Forelimb muscle (tissue), 1 donor: ENCODE results near the gene ZNF644. TPM values are rescaled to one million over a fixed set of nuclear protein-coding genes. Genes with fewer than 3 reads are reported as not detected.
"Not testable (repeated sequence)": the region's sequence is repeated elsewhere in the genome, so short reads cannot be mapped to it uniquely, and the experiment has no call there.

Experiments
- DNase-seq: peaks from one replicate; pipeline ENCODE4 v3.0.0-alpha.2; 2013; ENCODE audit warnings: low read depth
- polyA plus RNA-seq: library from polyadenylated mRNA; unstranded; fragments of 120-200 nt; gene quantifications from one replicate; pipeline ENCODE4 v1.2.1, GENCODE V29; 2013; ENCODE audit not compliant: insufficient read length

The ZNF644 gene
- polyA plus RNA-seq, 1 donor = 40.4 TPM

- DNase-seq = no peak
Observed at GRCh38 chr1:90926971-90927370, 94.9 kb downstream of the ZNF644 start.

DNA sequence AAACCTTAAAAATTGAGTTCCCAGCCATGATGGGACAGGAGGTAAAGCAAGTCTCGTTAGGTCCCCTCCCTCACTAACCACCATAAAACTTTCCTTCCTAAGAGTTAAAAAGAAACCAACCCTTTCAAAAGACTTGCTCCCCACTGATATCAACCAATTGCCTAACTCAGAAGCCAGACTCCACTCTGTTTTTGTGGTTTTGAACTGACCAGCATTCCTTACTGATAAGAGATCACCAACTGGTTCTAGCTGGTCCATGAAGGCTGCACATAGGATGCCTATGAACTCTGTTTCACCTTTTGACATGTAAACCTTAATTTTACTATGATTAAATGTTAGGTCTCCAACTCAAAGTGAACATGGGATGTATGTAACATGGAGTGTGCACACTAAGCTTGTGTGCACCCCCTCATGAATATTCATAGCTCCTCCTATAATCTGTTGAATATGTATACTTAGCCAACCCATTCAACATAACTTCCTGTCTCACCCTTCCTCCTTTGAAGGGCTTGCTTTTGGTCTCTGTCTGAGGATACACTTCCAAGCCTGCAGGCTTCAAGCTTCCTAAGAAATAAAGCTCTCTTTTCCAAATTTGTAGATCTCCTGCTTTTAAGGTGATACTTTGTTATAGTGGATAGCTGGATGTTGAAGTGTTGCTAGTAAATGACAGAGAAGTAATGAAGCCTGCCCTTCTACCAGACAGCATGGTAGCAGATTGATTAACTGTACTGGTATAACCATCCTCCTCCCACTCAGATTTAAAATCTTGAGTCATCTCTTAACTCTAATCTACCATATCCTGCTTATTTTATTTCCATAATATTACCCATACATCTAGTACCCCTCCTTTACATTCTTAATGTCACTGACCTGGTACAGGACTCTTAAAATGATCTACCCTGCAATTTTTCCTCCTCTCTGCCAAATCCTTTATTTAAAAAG lies 95.6 kb downstream of the ZNF644 start:
- no peak for DNase-seq

GRCh38 chr1:90924982-90925381 lies 96.9 kb downstream of the ZNF644 start:
- no peak for DNase-seq

DNA sequence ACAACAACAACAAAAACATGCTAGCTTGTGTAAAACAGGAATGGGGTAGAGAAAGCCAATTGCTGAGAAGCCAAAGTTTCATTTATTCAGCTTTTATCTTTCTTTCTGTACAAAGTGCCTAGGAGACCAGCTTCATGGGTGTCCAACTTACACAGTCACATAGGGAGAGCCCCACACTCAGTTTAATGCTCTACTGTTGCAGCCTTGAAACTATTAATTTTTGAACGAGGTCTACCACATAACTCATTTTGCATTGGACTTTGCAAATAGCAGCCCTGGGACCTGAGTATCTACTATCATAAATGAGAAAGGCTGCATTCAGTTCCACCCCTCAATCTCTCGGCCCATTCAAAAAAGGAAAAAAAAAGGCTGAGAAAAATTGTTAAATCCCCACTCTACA lies 98.8 kb downstream of the ZNF644 start:
- no peak for DNase-seq

GRCh38 chr1:90922202-90922601 lies 99.6 kb downstream of the ZNF644 start:
- DNase-seq = no peak

DNA sequence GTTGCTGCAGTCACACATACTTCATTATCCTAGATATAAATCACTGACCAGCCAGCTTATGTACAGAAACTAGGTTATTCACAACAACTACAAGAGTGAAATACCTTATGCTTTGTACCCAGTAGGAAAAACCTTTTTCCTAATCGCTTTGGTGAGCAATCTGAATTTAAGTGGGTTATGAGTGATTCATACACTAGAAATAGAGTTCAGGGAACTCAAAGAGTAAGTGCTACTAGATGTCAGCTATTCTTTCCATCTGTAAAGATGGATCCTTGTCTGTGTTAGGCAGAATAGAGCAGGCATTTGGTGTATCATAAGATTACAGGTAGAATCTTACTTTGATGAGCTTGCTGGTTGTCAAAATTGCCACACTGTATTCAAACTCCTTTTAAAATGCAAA lies 101.9 kb downstream of the ZNF644 start:
- DNase-seq = no peak

- DNase-seq = no peak
Observed at GRCh38 chr1:90919190-90919719, 102.6 kb downstream of the ZNF644 start.

DNA sequence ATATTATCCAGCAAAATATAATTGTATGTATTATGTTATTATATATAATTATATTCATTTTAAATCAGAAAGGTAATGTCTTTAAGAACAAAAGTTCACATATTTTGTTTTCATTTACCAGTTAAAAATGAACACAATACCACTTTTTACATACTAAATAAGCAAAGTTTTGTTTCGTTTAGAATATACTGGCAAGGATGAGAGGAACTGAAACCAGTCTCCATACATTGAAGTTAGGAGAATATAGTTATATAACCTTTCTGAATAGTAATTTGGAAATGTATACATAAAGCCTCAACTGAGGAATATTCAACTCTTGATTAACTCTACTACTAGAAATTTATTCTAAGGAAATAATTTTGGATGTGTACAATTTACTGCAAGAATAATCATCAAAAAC lies 110.5 kb downstream of the ZNF644 start:
- DNase-seq = no peak

GRCh38 chr1:90902672-90903071 lies 119.2 kb downstream of the ZNF644 start:
- no peak for DNase-seq

GRCh38 chr1:90899263-90899662 lies 122.6 kb downstream of the ZNF644 start:
- no peak for DNase-seq

- DNase-seq = not testable (repeated sequence)
Observed at GRCh38 chr1:90893679-90894078, 128.2 kb downstream of the ZNF644 start.

DNA sequence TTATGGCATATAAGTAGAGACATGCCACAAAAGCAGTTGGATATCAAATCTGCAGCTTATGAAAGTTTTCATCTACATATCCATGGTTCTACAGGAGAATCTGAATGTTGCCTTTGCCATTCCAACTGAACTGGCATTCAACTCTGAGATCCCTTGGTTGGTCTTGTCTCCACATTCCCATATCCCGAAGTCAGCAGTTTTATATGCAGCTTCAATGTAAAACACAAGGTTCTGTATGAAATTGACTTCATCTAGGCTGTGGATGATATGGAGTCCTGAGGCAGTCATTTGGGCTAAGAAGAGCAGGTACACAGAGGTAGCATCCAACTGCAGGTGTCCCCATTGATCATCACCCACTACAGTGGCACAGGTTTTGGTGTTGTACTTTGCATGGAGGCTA lies 129.0 kb downstream of the ZNF644 start:
- DNase-seq = not testable (repeated sequence)

DNA sequence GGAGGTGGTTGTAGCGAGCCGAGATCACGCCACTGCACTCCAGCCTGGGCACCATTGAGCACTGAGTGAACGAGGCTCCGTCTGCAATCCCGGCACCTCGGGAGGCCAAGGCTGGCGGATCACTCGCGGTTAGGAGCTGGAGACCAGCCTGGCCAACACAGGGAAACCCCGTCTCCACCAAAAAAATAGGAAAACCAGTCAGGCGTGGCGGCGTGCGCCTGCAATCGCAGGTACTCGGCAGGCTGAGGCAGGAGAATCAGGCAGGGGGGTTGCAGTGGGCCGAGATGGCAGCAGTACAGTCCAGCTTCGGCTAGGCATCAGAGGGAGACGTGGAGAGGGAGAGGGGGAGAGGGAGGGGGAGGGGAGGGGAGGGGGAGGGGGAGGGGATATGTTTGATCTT lies 129.6 kb downstream of the ZNF644 start:
- not testable (repeated sequence) for DNase-seq

DNA sequence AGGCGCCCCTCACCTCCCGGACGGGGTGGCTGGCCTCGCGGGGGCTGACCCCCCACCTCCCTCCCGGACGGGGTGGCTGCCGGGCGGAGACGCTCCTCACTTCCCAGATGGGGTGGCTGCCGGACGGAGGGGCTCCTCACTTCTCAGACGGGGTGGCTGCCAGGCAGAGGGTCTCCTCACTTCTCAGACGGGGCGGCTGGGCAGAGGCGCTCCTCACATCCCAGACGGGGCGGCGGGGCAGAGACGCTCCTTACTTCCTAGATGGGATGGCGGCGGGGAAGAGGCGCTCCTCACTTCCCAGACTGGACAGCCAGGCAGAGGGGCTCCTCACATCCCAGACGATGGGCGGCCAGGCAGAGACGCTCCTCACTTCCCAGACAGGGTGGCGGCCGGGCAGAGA lies 130.1 kb downstream of the ZNF644 start:
- DNase-seq = not testable (repeated sequence)

DNA sequence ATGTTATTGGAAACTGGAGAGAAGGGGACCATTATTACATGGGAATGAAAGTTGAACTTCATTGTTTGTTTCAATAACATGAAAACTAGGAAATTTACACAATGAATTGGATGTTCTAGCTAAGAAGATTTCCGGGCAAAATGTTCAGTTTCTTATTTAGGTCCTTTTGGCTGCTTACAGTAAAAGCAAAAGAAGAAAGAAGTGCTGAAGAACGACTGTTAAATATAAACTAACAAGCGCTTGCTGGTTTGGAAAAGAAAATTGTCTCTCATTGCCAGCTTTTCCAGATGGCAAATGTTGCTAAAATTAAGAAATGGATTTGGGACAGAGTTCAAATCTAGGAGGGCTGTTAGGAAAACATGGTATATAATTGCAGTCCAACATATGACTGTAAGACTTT lies 139.6 kb downstream of the ZNF644 start:
- no peak for DNase-seq

DNA sequence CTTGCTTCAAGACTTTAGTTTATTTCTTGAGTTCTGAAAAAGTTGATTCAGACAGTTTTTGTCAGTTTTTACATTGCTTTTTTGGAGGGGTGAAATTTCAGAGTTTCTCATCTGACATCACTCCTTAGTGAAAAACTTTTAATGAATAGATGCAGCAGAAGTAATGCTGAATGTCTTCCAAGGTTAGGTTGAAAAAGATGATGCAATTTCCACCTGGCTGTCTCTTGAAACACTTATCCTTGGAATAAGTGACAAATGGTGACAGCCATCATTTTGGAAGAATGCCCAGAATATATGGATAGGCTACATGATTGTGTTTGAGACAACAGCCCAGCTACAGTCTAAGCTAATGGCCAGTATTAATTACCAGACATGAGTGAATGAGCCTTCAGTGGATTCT lies 140.8 kb downstream of the ZNF644 start:
- DNase-seq = no peak

DNA sequence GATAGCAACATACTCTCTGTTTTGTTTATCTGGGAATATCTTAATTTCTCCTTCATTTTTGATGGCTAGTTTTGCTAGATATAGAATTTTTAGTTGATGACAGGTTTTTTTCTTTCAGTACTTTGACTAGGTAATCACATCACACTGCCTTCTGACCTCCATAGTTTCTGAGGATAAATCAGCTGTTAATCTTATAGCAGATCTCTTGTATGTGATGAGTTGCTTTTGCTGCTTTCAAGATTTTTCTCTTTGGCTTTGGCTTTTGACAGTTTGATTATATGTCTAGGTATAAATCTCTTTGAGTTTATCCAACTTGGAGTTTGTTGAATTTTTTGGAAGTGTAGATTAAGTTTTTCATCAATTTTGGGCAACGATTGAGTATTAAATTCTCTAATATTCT lies 142.6 kb downstream of the ZNF644 start:
- DNase-seq = no peak

GRCh38 chr1:90876101-90876500 lies 145.7 kb downstream of the ZNF644 start:
- DNase-seq = no peak
